Activated CD8-positive, alpha-beta T cell treated with anti-CD3 and anti-CD28 coated beads, Interleukin-2, amount 10 ng/mL, durations not matched to agents 7 days and 5 days (primary cell): ENCODE data around the gene RAB8B. TPM values are rescaled to one million over a fixed set of nuclear protein-coding genes. Genes with fewer than 3 reads are reported as not detected.

Experiments
- ATAC-seq: fragments of 150-1000 bp; cut with Tn5 transposase; one replicate; pipeline ENCODE4 v1.10.0; 2021; ENCODE audit warnings: moderate library complexity
- CTCF ChIA-PET: fragments of 350-600 bp; sonication (Branson Sonifier 250); formaldehyde crosslinking; loops from one replicate; lab custom pipeline; 2021; ENCODE audit warnings: antibody characterized with exemption; lab: Charles Lee
- POLR2A ChIA-PET: fragments of 350-600 bp; sonication (Branson Sonifier 250); formaldehyde crosslinking; loops from one replicate; lab custom pipeline; 2021; ENCODE audit warnings: antibody characterized with exemption; lab: Charles Lee
- DNase-seq: peaks from one replicate; pipeline ENCODE4 v3.0.0-alpha.2; 2020
- H3K27ac Mint-ChIP-seq: one replicate; pipeline ENCODE4 v1.8.0; 2021; ENCODE audit warnings: mild to moderate bottlenecking, mixed read lengths
- H3K27me3 Mint-ChIP-seq: one replicate; pipeline ENCODE4 v1.8.0; 2021; ENCODE audit warnings: low read depth, mixed read lengths
- H3K36me3 Mint-ChIP-seq: one replicate; pipeline ENCODE4 v1.8.0; 2021; ENCODE audit warnings: low read depth, mixed read lengths
- H3K4me1 Mint-ChIP-seq: one replicate; pipeline ENCODE4 v1.8.0; 2021; ENCODE audit warnings: low read depth, mixed read lengths
- H3K4me3 Mint-ChIP-seq: one replicate; pipeline ENCODE4 v1.8.0; 2021; ENCODE audit warnings: mild to moderate bottlenecking, mixed read lengths
- H3K9me3 Mint-ChIP-seq: one replicate; pipeline ENCODE4 v1.8.0; 2022; ENCODE audit warnings: mixed read lengths; ENCODE audit not compliant: insufficient read depth
- total RNA-seq, 2 experiments: library from RNA; stranded (reverse); gene quantifications; one replicate each; pipeline ENCODE4 v1.2.3, GENCODE V29; 2021

Gene RAB8B
- 100 to 1,000 TPM; 112 to 113 TPM for total RNA-seq

- ChIA-PET CTCF (no interaction called here), POLR2A (interaction anchor here (0.7 to 2.8 kb wide), 7 partner anchors 14 to 102 kb away, joined by 3 to 20 read pairs (median 4); partner anchors contain the start of gene RPS27L)
- peaks cover 29% of the 10 kb centered on the region for H3K36me3 Mint-ChIP-seq
- peak within 1 kb of the TSS; percentile 99 for H3K4me3 Mint-ChIP-seq
- ATAC-seq (peak; percentile 88), DNase-seq (peak; percentile 98)
- peaks cover 48% of the 10 kb centered on the region for H3K4me1 Mint-ChIP-seq
- peaks cover 3% of the 10 kb centered on the region for H3K27me3 Mint-ChIP-seq
- H3K9me3 Mint-ChIP-seq = no peaks in the 10 kb centered on the region
- peak within 1 kb of the TSS; percentile 95 for H3K27ac Mint-ChIP-seq
Measured at GRCh38 chr15:63188926-63189871, at the start of gene RAB8B. TSS of gene RAB8B (plus strand) at chr15:63189606. CDS start at chr15:63189625, 19 bp downstream.

- no peaks in the 10 kb centered on the region for H3K9me3 Mint-ChIP-seq
- no peak for ATAC-seq
- no peak overlapping the region for H3K4me3 Mint-ChIP-seq
- peaks cover 27% of the 10 kb centered on the region for H3K36me3 Mint-ChIP-seq
- H3K27me3 Mint-ChIP-seq = no peaks in the 10 kb centered on the region
- ChIA-PET POLR2A (no interaction called here), CTCF (no interaction called here)
- peaks cover 3% of the 10 kb centered on the region for H3K4me1 Mint-ChIP-seq
- DNase-seq = no peak
- H3K27ac Mint-ChIP-seq = no peak overlapping the region
Measured at GRCh38 chr15:63140936-63141335, 48.5 kb upstream of the RAB8B start.

GRCh38 chr15:63145426-63145825 lies 44.0 kb upstream of the RAB8B start:
- Mint-ChIP-seq H3K9me3 (no peaks in the 10 kb centered on the region), H3K27me3 (no peaks in the 10 kb centered on the region), H3K4me3 (no peak overlapping the region), H3K36me3 (peaks cover 48% of the 10 kb centered on the region), H3K27ac (no peak overlapping the region), H3K4me1 (peaks cover 9% of the 10 kb centered on the region)
- no peak for DNase-seq
- CTCF ChIA-PET = no interaction called here
- no peak for ATAC-seq
- POLR2A ChIA-PET = interaction anchor here (2.3 kb wide), 1 partner anchor 12 kb away, joined by 10 read pairs; the partner anchor contains the start of gene RPS27L

- Mint-ChIP-seq H3K27ac (no peak overlapping the region), H3K27me3 (no peaks in the 10 kb centered on the region), H3K9me3 (no peaks in the 10 kb centered on the region), H3K4me1 (peaks cover 9% of the 10 kb centered on the region), H3K4me3 (no peak overlapping the region), H3K36me3 (peaks cover 46% of the 10 kb centered on the region)
- DNase-seq (no peak), ATAC-seq (no peak)
- CTCF ChIA-PET = interaction anchor here (0.8 to 2.2 kb wide), 4 partner anchors 13 to 256 kb away, joined by 3 to 5 read pairs (median 3); no protein-coding TSS in a partner anchor
- POLR2A ChIA-PET = interaction anchor here (0.9 to 2.3 kb wide), 2 partner anchors 11 to 45 kb away, joined by 3 to 10 read pairs; partner anchors contain the start of gene RPS27L
Measured at GRCh38 chr15:63146684-63147083, 42.7 kb upstream of the RAB8B start.

GRCh38 chr15:63151665-63152064 lies 37.7 kb upstream of the RAB8B start:
- Mint-ChIP-seq H3K9me3 (no peaks in the 10 kb centered on the region), H3K27ac (no peak overlapping the region), H3K4me1 (peaks cover 28% of the 10 kb centered on the region), H3K36me3 (peaks cover 59% of the 10 kb centered on the region), H3K4me3 (no peak overlapping the region), H3K27me3 (no peaks in the 10 kb centered on the region)
- ChIA-PET CTCF (no interaction called here), POLR2A (no interaction called here)
- ATAC-seq = no peak
- DNase-seq = no peak

- H3K36me3 Mint-ChIP-seq = peaks cover 43% of the 10 kb centered on the region
- ChIA-PET CTCF (interaction anchor here (1.4 to 2.7 kb wide), 2 partner anchors 11 to 36 kb away, joined by 4 to 11 read pairs; no protein-coding TSS in a partner anchor), POLR2A (interaction anchor here (2.7 kb wide), 1 partner anchor 38 kb away, joined by 45 read pairs; no protein-coding TSS in a partner anchor)
- peaks cover 26% of the 10 kb centered on the region for H3K4me1 Mint-ChIP-seq
- no peak for DNase-seq
- no peaks in the 10 kb centered on the region for H3K9me3 Mint-ChIP-seq
- H3K4me3 Mint-ChIP-seq = peak overlapping the region; percentile 97
- peak overlapping the region; percentile 55 for H3K27ac Mint-ChIP-seq
- no peak for ATAC-seq
- no peaks in the 10 kb centered on the region for H3K27me3 Mint-ChIP-seq
Measured at GRCh38 chr15:63155486-63155885, 33.9 kb upstream of the RAB8B start.

- H3K9me3 Mint-ChIP-seq = no peaks in the 10 kb centered on the region
- H3K27me3 Mint-ChIP-seq = no peaks in the 10 kb centered on the region
- peaks cover 27% of the 10 kb centered on the region for H3K4me1 Mint-ChIP-seq
- POLR2A ChIA-PET = interaction anchor here (0.8 to 2.7 kb wide), 10 partner anchors 10 to 121 kb away, joined by 3 to 45 read pairs (median 6); partner anchors contain the start of genes APH1B and RAB8B
- peaks cover 43% of the 10 kb centered on the region for H3K36me3 Mint-ChIP-seq
- peak overlapping the region; percentile 97 for H3K4me3 Mint-ChIP-seq
- CTCF ChIA-PET = interaction anchor here (1.2 to 2.7 kb wide), 3 partner anchors 10 to 54 kb away, joined by 4 to 11 read pairs (median 4); no protein-coding TSS in a partner anchor
- ATAC-seq (no peak), DNase-seq (no peak)
- peak overlapping the region; percentile 94 for H3K27ac Mint-ChIP-seq
Measured at GRCh38 chr15:63156086-63156710, 33.2 kb upstream of the RAB8B start.

GRCh38 chr15:63156755-63157117 lies 32.7 kb upstream of the RAB8B start:
- peaks cover 27% of the 10 kb centered on the region for H3K4me1 Mint-ChIP-seq
- no peaks in the 10 kb centered on the region for H3K27me3 Mint-ChIP-seq
- peak overlapping the region; percentile 94 for H3K27ac Mint-ChIP-seq
- POLR2A ChIA-PET = interaction anchor here (0.6 to 2.7 kb wide), 16 partner anchors 9 to 280 kb away, joined by 3 to 45 read pairs (median 4); partner anchors contain the start of genes APH1B and RAB8B
- DNase-seq = peak; percentile 37
- no peaks in the 10 kb centered on the region for H3K9me3 Mint-ChIP-seq
- peak overlapping the region; percentile 97 for H3K4me3 Mint-ChIP-seq
- CTCF ChIA-PET = interaction anchor here (0.8 to 2.7 kb wide), 5 partner anchors 9 to 109 kb away, joined by 3 to 11 read pairs (median 4); no protein-coding TSS in a partner anchor
- no peak for ATAC-seq
- peaks cover 38% of the 10 kb centered on the region for H3K36me3 Mint-ChIP-seq

- ATAC-seq = peak; percentile 98
- Mint-ChIP-seq H3K27ac (peak within 1 kb of the TSS; percentile 94), H3K4me3 (peak within 1 kb of the TSS; percentile 97), H3K36me3 (peaks cover 34% of the 10 kb centered on the region), H3K27me3 (no peaks in the 10 kb centered on the region), H3K9me3 (no peaks in the 10 kb centered on the region), H3K4me1 (peaks cover 27% of the 10 kb centered on the region)
- POLR2A ChIA-PET = interaction anchor here (0.6 to 2.7 kb wide), 24 partner anchors 9 to 937 kb away, joined by 3 to 45 read pairs (median 4); partner anchors contain the start of genes APH1B, CIAO2A and RAB8B
- peak; percentile 94 for DNase-seq
- CTCF ChIA-PET = interaction anchor here (0.8 to 2.7 kb wide), 4 partner anchors 9 to 108 kb away, joined by 3 to 11 read pairs (median 4); no protein-coding TSS in a partner anchor
Measured at GRCh38 chr15:63157118-63157843, 32.1 kb upstream of the RAB8B start, which contains the start of gene RPS27L. TSS of gene RPS27L (minus strand) at chr15:63157477. CDS start at chr15:63157405, 72 bp downstream.

- DNase-seq = peak; percentile 55
- ChIA-PET POLR2A (interaction anchor here (0.6 to 2.7 kb wide), 22 partner anchors 8 to 936 kb away, joined by 3 to 45 read pairs (median 4); partner anchors contain the start of genes APH1B, CIAO2A and RAB8B), CTCF (interaction anchor here (1.0 to 2.7 kb wide), 2 partner anchors 8 to 33 kb away, joined by 4 to 11 read pairs; no protein-coding TSS in a partner anchor)
- Mint-ChIP-seq H3K4me3 (peak overlapping the region; percentile 97), H3K4me1 (peaks cover 23% of the 10 kb centered on the region), H3K36me3 (peaks cover 29% of the 10 kb centered on the region), H3K9me3 (no peaks in the 10 kb centered on the region), H3K27ac (peak overlapping the region; percentile 91), H3K27me3 (no peaks in the 10 kb centered on the region)
- ATAC-seq = peak; percentile 29
Measured at GRCh38 chr15:63157891-63158431, 31.4 kb upstream of the RAB8B start.
